Measurements from ENCODE around the gene ZNF687.
A peak's percentile ranks its signal among the peaks of the same experiment; 100 is the strongest.
"Not testable (repeated sequence)": the region's sequence is repeated elsewhere in the genome, so short reads cannot be mapped to it uniquely, and the experiment has no call there.

The ZNF687 gene, protein sequence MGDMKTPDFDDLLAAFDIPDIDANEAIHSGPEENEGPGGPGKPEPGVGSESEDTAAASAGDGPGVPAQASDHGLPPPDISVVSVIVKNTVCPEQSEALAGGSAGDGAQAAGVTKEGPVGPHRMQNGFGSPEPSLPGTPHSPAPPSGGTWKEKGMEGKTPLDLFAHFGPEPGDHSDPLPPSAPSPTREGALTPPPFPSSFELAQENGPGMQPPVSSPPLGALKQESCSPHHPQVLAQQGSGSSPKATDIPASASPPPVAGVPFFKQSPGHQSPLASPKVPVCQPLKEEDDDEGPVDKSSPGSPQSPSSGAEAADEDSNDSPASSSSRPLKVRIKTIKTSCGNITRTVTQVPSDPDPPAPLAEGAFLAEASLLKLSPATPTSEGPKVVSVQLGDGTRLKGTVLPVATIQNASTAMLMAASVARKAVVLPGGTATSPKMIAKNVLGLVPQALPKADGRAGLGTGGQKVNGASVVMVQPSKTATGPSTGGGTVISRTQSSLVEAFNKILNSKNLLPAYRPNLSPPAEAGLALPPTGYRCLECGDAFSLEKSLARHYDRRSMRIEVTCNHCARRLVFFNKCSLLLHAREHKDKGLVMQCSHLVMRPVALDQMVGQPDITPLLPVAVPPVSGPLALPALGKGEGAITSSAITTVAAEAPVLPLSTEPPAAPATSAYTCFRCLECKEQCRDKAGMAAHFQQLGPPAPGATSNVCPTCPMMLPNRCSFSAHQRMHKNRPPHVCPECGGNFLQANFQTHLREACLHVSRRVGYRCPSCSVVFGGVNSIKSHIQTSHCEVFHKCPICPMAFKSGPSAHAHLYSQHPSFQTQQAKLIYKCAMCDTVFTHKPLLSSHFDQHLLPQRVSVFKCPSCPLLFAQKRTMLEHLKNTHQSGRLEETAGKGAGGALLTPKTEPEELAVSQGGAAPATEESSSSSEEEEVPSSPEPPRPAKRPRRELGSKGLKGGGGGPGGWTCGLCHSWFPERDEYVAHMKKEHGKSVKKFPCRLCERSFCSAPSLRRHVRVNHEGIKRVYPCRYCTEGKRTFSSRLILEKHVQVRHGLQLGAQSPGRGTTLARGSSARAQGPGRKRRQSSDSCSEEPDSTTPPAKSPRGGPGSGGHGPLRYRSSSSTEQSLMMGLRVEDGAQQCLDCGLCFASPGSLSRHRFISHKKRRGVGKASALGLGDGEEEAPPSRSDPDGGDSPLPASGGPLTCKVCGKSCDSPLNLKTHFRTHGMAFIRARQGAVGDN

DNA sequence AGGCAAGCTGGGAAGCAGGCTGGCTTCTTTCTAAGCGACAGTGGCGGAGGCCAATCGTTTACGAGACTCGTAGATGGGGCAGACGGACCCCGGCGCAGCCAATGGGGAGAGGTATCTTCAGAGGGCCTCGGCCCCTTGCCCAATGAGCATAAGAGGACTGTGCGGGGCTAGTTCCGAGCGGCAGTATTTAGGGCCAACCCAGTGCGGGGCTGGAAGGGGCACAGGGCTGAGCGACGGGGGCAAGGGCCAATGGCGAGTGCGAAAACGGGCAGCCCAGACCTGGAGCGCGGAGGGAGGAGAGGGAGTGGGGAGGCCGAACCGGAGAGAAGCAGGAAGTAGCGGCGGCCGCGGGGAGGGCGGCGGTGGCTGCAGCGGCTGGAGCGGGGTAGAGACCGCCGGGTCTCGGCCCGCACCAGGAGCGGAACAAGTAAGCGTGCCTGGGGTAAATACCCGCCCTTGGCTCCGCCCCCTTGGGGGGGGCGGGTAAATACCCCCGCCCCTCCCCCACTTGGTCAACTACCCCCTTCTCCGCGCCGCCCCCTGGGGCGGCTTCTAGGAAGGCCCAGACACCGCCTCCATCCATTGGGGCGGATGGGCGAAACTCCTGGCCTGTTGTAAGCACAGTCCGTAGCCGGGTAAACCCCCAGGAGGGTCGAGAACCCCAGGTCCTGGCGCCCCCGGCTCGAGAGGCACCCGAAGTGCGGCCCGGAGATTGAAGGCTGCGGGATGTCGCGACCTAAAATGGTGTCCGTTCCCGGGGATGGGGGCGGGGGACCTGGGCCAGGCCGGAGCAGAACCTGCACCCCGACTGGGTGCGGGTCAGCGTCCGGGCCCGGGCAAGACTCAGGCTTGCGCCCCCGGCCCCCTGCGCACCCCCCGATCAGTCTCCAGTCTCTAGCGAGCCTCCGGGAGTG, at the start of gene ZNF687:
ZNF687 (plus strand) TSS at position 331 of the 914 bp plus-strand sequence. CDS start 3,993 bp downstream, outside the sequence.
- DNase-seq (ENCODE audit: low spot score) = peak; percentile 100

DNA sequence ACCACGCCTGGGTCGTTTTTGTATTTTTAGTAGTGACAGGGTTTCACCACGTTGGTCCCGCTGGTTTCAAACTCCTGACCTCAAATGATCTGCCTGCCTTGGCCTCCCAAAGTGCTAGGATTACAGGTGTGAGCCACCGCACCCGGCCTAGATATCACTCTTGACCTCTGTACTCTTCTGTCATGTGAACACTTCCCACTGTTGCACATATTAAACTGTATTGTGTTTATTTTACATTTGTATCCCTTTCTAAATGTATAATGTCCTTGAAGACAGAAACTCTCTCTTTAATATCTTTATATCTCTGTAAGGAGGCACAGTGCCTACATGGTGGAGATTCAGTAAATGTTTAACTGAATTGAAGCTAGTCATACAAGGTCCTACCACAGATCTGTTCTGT, 46.9 kb upstream of the ZNF687 start:
- DNase-seq (ENCODE audit: low spot score) = no peak

DNA sequence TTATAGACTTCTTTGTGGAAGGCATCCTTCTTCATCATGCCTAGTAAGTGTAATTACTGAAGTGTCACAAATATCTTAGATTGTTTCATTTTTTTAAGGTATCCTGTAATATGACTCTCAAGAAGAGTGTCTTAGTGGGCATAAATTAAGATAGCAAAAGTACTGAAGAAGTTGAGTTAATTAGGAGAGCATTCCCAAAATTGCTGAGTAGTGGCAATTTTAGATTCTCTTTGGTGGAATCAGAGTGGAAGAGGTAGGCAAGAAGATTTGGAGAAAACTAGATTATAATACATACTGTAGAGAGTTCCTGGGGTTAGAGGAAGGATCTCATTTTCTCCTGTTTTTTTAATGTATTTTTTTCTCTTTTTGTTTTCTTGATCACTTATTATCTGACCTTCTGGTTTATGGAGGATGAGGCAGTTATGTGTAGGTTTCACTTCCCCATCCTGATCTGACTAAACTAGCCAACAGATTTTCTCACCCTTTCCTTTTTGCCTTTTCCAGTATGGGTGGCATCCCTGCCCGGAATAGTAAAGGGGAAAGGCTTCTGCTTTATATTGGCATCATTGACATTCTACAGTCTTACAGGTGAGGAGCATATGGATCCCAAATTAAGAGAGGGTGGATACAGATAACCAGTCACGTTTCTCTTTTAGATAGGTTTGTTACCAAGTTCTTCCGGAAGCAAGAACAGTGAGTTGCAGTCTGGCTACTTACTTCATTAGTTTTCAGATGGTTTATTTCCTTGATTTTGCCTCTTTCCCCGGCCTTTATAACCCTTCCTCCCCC, 44.2 kb upstream of the ZNF687 start:
- DNase-seq (ENCODE audit: low spot score) = peak; percentile 41

DNA sequence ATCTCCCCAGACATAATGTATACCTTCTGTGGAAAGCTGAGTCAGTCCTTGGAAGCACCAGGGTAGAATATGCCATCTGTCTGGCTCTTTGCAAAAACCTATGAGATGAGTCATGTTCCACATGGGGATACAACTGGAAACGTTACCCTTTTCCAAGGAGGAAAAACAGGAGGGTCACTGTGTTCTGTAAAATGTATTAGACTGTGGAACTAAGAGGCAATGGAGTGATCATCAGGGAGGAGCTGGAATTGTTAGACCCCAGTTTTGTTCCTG, 43.7 kb upstream of the ZNF687 start:
- no peak for DNase-seq (ENCODE audit: low spot score)

DNA sequence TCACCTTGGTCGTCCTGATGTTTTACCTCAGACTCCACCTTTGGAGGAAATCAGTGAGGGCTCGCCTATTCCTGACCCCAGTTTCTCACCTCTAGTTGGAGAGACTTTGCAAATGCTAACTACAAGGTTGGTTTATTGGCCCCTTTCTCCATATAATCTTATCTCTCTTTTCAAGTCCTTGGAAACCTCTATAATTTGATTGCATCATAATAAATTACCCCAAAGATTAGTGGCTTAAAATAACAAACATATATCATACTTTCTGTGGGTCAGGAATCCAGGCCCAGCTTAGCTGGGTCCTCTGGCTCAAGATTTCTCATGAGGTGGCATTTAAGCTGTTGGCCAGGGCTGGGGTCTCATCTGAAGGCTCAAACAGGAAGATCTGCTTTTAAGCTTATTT, 39.7 kb upstream of the ZNF687 start:
- no peak for DNase-seq (ENCODE audit: low spot score)

DNA sequence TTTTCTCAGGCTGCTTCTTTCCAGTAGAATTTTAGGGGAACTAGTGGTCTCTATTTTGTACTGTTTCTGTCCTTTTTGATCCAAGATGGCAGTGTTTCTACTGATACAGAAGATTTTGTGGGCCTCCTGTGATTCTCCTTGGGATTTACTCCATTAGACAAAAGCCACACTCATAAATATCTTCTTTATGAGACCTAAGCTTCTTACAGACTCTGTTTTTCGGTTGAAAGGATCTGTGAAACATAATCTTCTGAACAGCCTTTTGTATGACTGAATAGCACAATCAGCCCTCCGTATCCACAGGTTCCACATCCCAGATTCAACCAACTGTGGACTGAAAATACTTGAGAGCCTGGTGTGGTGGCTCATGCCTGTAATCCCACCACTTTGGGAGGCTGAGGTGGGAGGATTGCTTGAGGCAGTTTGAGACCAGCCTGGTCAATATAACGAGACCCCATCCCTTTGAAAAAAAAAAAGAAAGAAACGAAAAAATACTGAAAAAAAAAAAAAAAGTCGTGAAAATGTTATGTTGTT, 38.3 kb upstream of the ZNF687 start:
- no peak for DNase-seq (ENCODE audit: low spot score)

DNA sequence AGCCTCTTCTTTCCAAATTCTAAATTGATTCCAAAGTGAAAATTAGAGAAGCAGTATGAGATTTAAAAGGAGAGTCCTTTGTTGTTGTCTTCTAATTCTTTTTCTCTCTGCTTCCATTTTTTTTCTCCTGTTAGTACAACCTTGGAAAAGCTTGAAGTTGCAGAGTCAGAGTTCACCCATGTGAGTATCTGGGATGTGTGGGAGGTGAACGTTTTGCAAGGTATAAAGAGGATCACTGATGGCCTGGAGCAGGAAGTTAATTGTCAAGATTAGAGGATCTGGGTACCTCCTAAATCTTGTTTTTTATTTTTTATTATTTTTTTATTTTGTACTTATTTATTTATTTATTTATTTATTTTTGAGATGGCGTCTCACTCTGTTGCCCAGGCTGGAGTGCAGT, 35.3 kb upstream of the ZNF687 start:
- DNase-seq (ENCODE audit: low spot score) = no peak

DNA sequence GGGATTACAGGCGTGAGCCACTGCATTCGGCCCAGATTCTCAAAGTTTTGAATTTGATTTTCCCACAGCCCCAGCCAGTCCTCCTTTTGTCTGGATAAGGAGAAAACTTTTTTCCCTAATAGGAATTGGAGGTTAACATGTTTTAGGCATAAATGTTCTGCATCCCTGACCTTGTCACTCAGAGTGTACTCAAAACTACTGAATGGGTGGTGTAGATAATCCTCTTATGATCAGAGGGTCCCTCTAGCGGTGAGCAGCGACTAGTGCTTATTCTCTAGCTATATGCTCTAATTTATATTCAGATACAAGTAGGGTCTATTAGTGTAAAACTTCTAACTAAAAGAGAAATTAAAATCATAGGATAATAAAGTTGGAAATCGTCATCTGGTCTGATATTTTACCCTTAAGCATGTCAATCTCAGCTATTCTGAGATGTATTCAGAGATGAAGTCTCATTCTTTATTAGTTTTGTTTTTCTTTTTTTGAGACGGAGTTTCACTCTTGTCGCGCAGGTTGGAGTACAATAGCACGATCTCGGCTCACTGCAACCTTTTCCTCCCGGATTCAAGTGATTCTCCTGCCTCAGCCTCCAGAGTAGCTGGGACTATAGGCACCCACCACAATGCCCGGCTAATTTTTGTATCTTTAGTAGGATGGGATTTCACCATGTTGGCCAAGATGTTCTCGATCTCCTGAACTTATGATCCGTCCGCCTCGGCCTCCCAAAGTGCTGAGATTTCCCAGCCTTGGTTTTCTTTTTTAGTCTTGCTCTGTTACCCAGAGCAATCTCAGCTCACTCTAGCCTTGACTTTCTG, 30.2 kb upstream of the ZNF687 start:
- peak; percentile 94 for DNase-seq (ENCODE audit: low spot score)

DNA sequence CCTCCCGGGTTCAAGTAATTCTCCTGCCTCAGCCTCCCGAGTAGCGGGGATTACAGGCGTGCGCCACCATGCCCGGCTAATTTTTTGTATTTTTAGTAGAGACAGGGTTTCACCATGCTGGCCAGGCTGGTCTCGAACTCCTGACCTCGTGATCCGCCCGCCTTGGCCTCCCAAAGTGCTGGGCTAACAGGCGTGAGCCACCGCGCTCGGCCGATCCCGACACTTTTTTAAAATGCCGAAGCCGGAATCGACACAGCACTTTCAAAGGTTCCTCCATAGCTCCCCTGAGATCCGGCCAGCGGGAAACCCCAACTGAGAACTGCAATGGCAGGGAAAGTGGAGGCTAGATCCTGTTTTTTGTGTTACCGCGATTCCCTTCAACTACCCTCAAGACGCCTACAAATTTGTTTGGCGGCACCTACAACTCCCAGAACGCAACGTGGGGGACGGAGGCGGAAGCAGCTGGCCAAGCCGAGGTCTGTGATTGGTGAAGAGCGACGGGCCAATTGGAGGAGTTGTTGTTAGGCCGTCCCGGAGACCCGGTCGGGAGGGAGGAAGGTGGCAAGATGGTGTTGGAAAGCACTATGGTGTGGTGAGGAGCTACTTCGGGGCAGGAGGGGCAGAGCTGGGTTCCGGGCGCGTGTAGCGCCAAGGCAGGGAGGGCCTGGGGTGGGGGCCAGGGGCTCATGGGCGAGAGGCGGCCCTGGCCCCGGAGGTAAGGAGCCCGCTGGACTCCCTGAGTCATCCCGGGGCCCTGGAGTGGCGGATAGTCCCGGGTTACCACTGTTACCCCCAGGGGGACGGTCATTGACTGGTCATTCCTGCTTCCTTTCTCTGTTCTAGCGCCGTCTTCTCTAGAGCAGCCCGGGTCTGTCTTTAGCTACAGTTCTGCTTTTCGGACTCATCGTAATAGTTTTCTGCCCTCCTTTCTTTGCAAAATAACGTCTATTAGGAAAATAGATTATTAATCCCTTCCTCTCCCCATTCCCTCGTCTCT, 27.6 kb upstream of the ZNF687 start, which contains the start of gene PSMD4:
PSMD4 (plus strand) TSS at position 518 of the 997 bp plus-strand sequence; CDS start at position 567, 49 bp downstream.
- DNase-seq (ENCODE audit: low spot score) = peak; percentile 99

DNA sequence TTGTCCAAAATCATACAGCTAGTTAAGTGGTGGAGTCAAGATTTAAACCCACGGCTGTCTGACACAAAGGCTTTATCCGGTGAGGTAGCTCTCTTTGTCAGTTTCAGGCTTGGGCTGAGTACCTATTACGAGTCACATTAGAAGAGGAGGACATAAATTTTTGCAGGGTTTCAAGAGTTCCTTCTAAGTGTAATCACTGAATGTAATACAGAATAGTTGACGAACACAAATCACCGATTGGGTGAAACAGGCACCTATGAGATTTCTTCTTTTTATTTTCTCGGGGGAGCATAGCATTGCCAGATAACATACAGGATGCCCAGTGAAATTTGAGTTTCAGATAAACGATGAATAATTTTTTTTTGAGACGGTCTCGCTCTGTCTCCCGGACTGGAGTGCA, 26.7 kb upstream of the ZNF687 start:
- peak; percentile 61 for DNase-seq (ENCODE audit: low spot score)

DNA sequence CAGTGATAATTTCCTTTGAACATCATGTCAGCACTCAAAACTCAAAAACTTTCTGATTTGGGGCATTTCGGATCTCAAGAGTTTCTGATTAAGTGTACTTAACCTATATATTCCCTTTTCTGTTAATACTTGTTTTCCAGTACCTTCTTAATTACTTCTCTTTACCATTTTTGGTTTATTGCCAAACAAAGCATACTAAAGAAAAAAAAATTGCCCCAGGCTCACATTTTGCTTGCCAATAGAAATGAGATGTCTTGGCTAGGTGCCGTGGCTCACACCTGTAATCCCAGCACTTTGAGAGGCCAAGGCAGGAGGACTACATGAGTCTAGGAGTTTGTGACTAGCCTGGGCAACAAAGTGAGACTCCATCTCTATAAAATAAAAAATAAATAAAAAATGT, 22.7 kb upstream of the ZNF687 start:
- DNase-seq (ENCODE audit: low spot score) = no peak

DNA sequence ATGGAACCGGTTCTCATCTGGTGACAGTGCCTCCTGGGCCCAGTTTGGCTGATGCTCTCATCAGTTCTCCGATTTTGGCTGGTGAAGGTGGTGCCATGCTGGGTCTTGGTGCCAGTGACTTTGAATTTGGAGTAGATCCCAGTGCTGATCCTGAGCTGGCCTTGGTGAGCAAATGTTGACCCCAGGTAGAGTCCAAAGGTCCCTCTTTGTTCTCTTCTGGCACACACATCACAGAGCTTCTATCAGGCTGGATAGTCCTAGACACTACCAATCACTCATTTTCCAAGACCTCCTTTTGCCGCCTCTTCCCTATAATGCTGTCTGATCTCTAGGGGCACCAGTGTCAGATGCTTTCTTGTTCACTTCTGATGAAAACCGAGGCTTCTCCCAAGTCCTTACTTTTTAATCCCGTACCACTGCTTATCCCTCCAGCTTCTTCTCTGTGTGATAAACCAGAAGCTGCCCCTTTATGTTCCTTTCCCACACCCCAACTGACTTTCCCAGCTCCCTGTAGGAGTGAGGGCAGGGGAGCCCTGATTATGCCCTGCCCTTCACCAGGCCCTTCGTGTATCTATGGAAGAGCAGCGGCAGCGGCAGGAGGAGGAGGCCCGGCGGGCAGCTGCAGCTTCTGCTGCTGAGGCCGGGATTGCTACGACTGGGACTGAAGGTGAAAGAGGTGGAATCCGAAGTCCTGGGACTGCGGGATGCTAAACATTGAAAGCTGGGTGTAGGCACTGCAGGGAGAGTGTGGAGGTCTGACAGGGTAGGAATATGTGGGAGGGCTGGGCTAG, 16.5 kb upstream of the ZNF687 start:
- no peak for DNase-seq (ENCODE audit: low spot score)

DNA sequence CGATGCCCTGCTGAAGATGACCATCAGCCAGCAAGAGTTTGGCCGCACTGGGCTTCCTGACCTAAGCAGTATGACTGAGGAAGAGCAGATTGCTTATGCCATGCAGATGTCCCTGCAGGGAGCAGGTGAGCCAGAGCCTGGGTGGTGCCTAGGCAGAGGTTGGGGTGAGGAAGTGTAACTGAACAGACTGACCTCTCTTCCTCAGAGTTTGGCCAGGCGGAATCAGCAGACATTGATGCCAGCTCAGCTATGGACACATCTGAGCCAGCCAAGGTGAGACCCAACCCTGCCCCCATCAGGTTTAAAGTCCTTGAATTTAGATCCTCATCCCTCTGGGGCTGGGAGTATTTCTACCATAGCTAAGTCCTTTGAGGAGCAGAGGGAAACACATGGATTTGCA, 15.8 kb upstream of the ZNF687 start:
- DNase-seq (ENCODE audit: low spot score) = no peak

DNA sequence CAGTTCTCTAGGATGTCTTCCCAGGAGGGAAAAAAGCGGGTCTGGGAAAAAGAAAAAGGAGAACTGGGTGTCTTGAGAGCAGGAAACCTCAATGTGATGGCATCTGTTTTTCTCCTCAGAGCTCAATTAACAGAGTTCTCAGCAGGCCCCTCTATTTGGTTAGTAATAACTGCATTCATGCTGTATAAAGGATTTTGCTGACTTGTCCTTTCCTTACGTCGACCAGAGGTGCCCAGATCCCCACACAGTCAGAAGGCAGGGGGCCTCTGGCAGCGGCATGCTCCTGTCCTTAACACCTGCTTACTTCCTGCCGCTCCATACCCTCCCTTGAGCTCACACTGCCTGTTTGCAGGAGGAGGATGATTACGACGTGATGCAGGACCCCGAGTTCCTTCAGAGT, 15.3 kb upstream of the ZNF687 start:
- no peak for DNase-seq (ENCODE audit: low spot score)

DNA sequence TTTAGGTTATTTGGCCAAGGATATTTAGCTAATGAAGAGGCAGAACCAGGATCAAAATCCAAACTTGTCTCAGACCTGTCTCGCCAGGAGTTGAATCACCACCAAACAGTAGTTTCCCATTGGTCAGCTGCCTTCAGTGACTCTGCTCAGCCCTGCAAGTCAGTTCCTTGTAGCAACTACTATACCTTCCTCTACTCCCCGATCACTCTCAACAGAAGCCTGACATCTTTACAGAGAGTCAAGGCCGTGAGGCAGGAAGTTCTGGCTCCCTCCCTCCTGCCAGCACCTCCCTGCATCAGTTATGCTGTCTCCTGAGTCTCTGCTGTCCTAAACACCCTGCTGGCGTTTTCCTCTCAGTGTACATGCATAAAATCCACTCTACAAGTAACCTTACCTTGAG, 14.3 kb upstream of the ZNF687 start:
- DNase-seq (ENCODE audit: low spot score) = peak; percentile 7

DNA sequence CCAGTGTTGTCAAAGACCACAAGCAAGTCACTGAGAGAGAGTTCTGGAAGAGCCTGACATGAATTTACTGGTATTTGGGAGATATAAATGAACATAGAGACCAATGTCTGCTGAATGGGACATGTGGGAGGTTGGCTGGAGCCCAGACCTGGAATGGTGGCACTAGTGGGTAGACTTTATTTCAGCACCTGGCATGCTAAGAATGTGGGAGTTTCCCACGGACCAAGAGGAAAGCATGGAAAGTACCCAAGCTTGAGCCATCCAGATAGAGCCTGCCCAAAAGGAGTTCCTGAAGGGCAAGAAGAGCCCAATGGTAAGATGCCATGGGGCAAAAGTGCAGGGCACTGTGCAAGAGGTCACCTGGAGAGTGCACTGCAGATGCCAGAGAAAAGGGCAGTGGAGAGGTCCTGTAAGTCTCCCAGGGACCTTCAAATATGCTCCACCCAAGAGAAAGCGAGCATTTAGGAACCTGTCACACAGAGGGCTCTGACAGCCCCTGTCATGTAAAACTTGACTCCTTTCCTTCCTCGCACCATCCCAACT, 8.1 kb upstream of the ZNF687 start:
- DNase-seq (ENCODE audit: low spot score) = no peak

DNA sequence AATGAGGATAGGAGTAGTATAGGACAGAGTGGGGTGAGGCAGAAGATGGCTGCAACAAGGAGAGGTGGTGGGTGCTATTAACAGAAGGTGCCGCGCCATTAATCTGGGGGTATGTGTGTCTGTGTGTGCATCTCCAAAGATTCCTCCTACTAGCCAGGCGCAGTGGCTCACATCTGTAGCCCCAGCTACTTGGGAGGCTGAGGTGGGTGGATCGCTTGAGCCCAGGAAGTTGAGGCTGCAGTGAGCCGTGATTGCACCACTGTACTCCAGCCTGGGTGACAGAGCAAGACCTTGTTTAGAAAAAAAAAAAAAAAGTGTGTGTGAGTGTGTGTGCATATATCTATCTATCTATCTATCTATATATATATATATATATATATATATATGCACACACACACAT, 6.8 kb upstream of the ZNF687 start:
- DNase-seq (ENCODE audit: low spot score) = not testable (repeated sequence)
